OCI-LY7 (cell line): ENCODE results near the gene PCNX2.

Experiments
- CTCF ChIP-seq: fragments of 200-600 bp; sonication (generic); conservative IDR thresholded peaks from 2 replicates; pipeline ENCODE4 v1.5.1; 2014; ENCODE audit warnings: mild to moderate bottlenecking, antibody characterized with exemption, low read length, moderate library complexity, mixed read lengths
- EZH2phosphoT487 ChIP-seq: fragments of 200-600 bp; sonication (generic); IDR thresholded peaks from 2 replicates; pipeline ENCODE4 v1.6.1; 2018; ENCODE audit warnings: low read depth, borderline replicate concordance, mild to moderate bottlenecking, mixed run types, antibody characterized with exemption, low read length, moderate library complexity, mixed read lengths

GRCh38 chr1:233089251-233089650 is 206.3 kb downstream of the PCNX2 start:
- TF ChIP-seq CTCF (no peak), EZH2phosphoT487 (no peak)
